AG08396 (cell line): ENCODE measurements around the gene LRP1.
A peak's percentile ranks its signal among the peaks of the same experiment; 100 is the strongest.

Experiments
- DNase-seq: peaks from one replicate; pipeline ENCODE4 v3.0.0; 2012; ENCODE audit warnings: low spot score, mixed read lengths

LRP1 gene

GRCh38 chr12:57211791-57212700 is 83.8 kb downstream of the LRP1 start:
- DNase-seq = no peak

- no peak for DNase-seq
Observed at GRCh38 chr12:57212701-57213057, 84.4 kb downstream of the LRP1 start.

- DNase-seq = peak; percentile 95
Observed at GRCh38 chr12:57213058-57213715, 84.9 kb downstream of the LRP1 start.

- no peak for DNase-seq
Observed at GRCh38 chr12:57213763-57214397, 85.6 kb downstream of the LRP1 start.

- DNase-seq = peak; percentile 75
Observed at GRCh38 chr12:57214398-57214781, 86.1 kb downstream of the LRP1 start.

GRCh38 chr12:57215065-57215464 is 86.8 kb downstream of the LRP1 start:
- DNase-seq = no peak

GRCh38 chr12:57215668-57216013 is 87.4 kb downstream of the LRP1 start:
- peak; percentile 66 for DNase-seq

GRCh38 chr12:57216014-57216911 is 88.0 kb downstream of the LRP1 start, which contains the start of gene NXPH4:
Gene NXPH4 (plus strand): TSS chr12:57216794. CDS start chr12:57216970, 176 bp downstream.
- peak; percentile 71 for DNase-seq

- no peak for DNase-seq
Observed at GRCh38 chr12:57216921-57217879, 88.9 kb downstream of the LRP1 start.

GRCh38 chr12:57218030-57218853 is 90.0 kb downstream of the LRP1 start:
- DNase-seq = no peak

- DNase-seq = no peak
Observed at GRCh38 chr12:57219205-57219992, 91.1 kb downstream of the LRP1 start.

GRCh38 chr12:57219993-57220754 is 91.9 kb downstream of the LRP1 start:
- DNase-seq = no peak

GRCh38 chr12:57220770-57221168 is 92.5 kb downstream of the LRP1 start:
- no peak for DNase-seq

GRCh38 chr12:57221169-57221917 is 93.1 kb downstream of the LRP1 start:
- no peak for DNase-seq

GRCh38 chr12:57222286-57223190 is 94.3 kb downstream of the LRP1 start:
- no peak for DNase-seq
